Measurements from ENCODE around the gene SFMBT2.
"Not testable (repeated sequence)": the region's sequence is repeated elsewhere in the genome, so short reads cannot be mapped to it uniquely, and the experiment has no call there.

Gene SFMBT2

GRCh38 chr10:7302392-7302906 is 108.4 kb downstream of the SFMBT2 start:
- no peak for TF ChIP-seq CTCF (IDR thresholded peaks at IDR 0.05)
- H3K4me1 ChIP-seq (ENCODE audit: control insufficient read depth in 1 of 2, insufficient read depth in 1 of 2, low read depth in 1 of 2, low read length in 1 of 2), result peaks cover 0 to 9% of the 10 kb centered on the region in 2 experiments
- H3K27me3 ChIP-seq, result no peaks in the 10 kb centered on the region
- H3K9me3 ChIP-seq, result no peaks in the 10 kb centered on the region
- H3K27ac ChIP-seq, result no peak overlapping the region
- H3K4me3 ChIP-seq (ENCODE audit: low read depth in 1 of 2, low read length in 1 of 2), result no peak overlapping the region
- H3K36me3 ChIP-seq, result no peaks in the 10 kb centered on the region

GRCh38 chr10:7301006-7301778 is 109.6 kb downstream of the SFMBT2 start:
- no peaks in the 10 kb centered on the region for H3K27me3 ChIP-seq
- peaks cover 0 to 7% of the 10 kb centered on the region in 2 experiments for H3K4me1 ChIP-seq (ENCODE audit: control insufficient read depth in 1 of 2, insufficient read depth in 1 of 2, low read depth in 1 of 2, low read length in 1 of 2)
- H3K4me3 ChIP-seq (ENCODE audit: low read depth in 1 of 2, low read length in 1 of 2), result no peak overlapping the region
- no peaks in the 10 kb centered on the region for H3K36me3 ChIP-seq
- no peaks in the 10 kb centered on the region for H3K9me3 ChIP-seq
- no peak for TF ChIP-seq CTCF (IDR thresholded peaks at IDR 0.05)
- no peak overlapping the region for H3K27ac ChIP-seq

- TF ChIP-seq CTCF (IDR thresholded peaks at IDR 0.05), result no peak
- no peaks in the 10 kb centered on the region for H3K9me3 ChIP-seq
- peaks cover 0 to under 1% of the 10 kb centered on the region in 2 experiments for H3K4me1 ChIP-seq (ENCODE audit: control insufficient read depth in 1 of 2, insufficient read depth in 1 of 2, low read depth in 1 of 2, low read length in 1 of 2)
- no peaks in the 10 kb centered on the region for H3K27me3 ChIP-seq
- H3K4me3 ChIP-seq (ENCODE audit: low read depth in 1 of 2, low read length in 1 of 2), result no peak overlapping the region
- no peak overlapping the region for H3K27ac ChIP-seq
- H3K36me3 ChIP-seq, result no peaks in the 10 kb centered on the region
These were observed 110.4 kb downstream of the SFMBT2 start for GRCh38 chr10:7300384-7300971.

- not testable (repeated sequence) for H3K4me3 ChIP-seq (ENCODE audit: low read depth in 1 of 2, low read length in 1 of 2); H3K27me3 ChIP-seq; H3K27ac ChIP-seq; H3K4me1 ChIP-seq (ENCODE audit: control insufficient read depth in 1 of 2, insufficient read depth in 1 of 2, low read depth in 1 of 2, low read length in 1 of 2); H3K9me3 ChIP-seq; H3K36me3 ChIP-seq
These were observed 111.1 kb downstream of the SFMBT2 start for GRCh38 chr10:7299601-7300325.

- Histone ChIP-seq H3K27ac (no peak overlapping the region), H3K4me1 (ENCODE audit: control insufficient read depth in 1 of 2, insufficient read depth in 1 of 2, low read depth in 1 of 2, low read length in 1 of 2) (no peaks in the 10 kb centered on the region), H3K36me3 (no peaks in the 10 kb centered on the region), H3K9me3 (no peaks in the 10 kb centered on the region), H3K4me3 (ENCODE audit: low read depth in 1 of 2, low read length in 1 of 2) (no peak overlapping the region), H3K27me3 (no peaks in the 10 kb centered on the region)
- TF ChIP-seq CTCF (IDR thresholded peaks at IDR 0.05), result no peak
These were observed 112.3 kb downstream of the SFMBT2 start for GRCh38 chr10:7298495-7298894.
